Loucy (cell line): Measurements from ENCODE around the gene NOXO1.

Experiments used
- EZH2phosphoT487 ChIP-seq: fragments of 200-600 bp; IDR thresholded peaks from 2 replicates; pipeline ENCODE4 v1.6.1; 2018; ENCODE audit warnings: antibody characterized with exemption, mild to moderate bottlenecking, moderate library complexity, borderline replicate concordance
- TF ChIP-seq, protein P1 (sequence below): fragments of 200-600 bp; sonication (generic); conservative IDR thresholded peaks from 2 replicates; pipeline ENCODE4 v1.5.1; 2014; ENCODE audit warnings: mild to moderate bottlenecking, antibody characterized with exemption, low read length

DNA sequence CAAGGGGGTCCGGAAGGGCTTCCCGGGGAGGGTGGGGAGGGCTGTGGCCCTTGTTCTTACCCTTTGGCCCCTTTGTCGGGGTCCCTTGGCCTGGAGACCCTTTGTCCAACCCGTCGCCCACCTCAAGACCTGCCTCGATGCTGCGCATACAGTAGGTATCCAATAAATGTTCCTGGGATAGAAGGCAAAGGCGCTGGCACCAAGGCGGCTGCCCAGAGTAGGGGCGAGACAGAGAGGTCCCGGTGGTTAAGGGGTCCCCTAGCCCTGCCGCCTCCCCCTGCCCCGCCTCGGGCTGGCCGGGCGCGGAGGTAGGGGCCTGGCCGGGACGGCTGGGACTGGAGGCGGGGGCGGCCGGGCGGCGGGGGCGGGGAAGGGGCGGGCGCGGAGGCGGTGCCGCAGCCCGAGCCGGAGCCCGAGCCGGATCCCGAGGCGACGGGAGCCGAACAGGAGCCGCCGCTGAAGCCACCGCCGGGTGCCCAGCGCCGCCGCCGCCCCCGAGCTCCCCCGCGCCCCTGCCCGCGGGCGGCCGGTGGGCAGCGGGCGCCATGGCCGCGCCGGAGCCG lies 45.3 kb upstream of the NOXO1 start, which contains the start of gene NHERF2:
- TF ChIP-seq, protein P1, sequence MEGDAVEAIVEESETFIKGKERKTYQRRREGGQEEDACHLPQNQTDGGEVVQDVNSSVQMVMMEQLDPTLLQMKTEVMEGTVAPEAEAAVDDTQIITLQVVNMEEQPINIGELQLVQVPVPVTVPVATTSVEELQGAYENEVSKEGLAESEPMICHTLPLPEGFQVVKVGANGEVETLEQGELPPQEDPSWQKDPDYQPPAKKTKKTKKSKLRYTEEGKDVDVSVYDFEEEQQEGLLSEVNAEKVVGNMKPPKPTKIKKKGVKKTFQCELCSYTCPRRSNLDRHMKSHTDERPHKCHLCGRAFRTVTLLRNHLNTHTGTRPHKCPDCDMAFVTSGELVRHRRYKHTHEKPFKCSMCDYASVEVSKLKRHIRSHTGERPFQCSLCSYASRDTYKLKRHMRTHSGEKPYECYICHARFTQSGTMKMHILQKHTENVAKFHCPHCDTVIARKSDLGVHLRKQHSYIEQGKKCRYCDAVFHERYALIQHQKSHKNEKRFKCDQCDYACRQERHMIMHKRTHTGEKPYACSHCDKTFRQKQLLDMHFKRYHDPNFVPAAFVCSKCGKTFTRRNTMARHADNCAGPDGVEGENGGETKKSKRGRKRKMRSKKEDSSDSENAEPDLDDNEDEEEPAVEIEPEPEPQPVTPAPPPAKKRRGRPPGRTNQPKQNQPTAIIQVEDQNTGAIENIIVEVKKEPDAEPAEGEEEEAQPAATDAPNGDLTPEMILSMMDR, result no peak
- no peak for TF ChIP-seq EZH2phosphoT487
